Peyer's patch (tissue), 4 donors: ENCODE results near the gene IGSF8.

Experiments used
- CTCF ChIP-seq, 6 experiments: fragments of 450-650 bp in 4 of 6; fragments of 200-600 bp in 2 of 6; sonication (generic) in 1 of 6; IDR thresholded peaks; one replicate each; pipeline ENCODE4 v1.5.1; 2017 to 2019; ENCODE audit warnings: antibody characterized with exemption in 6 of 6, mild to moderate bottlenecking in 3 of 6, moderate library complexity in 1 of 6
- POLR2A ChIP-seq, 2 donors: fragments of 450-650 bp; IDR thresholded peaks; one replicate each; pipeline ENCODE4 v1.5.1; 2017; ENCODE audit warnings: antibody characterized with exemption in 2 of 2, mild to moderate bottlenecking in 2 of 2, moderate library complexity in 2 of 2

- TF ChIP-seq POLR2A (IDR thresholded peaks at IDR 0.05) (no peak), CTCF (IDR thresholded peaks at IDR 0.05) (no peak)
Observed at GRCh38 chr1:160092366-160093068, 5.9 kb downstream of the IGSF8 start.
